Central memory CD8-positive, alpha-beta T cell (primary cell): ENCODE results near the gene PLEKHA8.

Experiments
- ATAC-seq: fragments of 150-1000 bp; cut with Tn5 transposase; replicated peaks from 2 replicates; pipeline ENCODE4 v1.10.0; 2022; ENCODE audit warnings: mild to moderate bottlenecking, moderate FRiP score, moderate number of reproducible peaks; ENCODE audit not compliant: poor library complexity, severe bottlenecking; ENCODE audit errors: extremely low read depth
- DNase-seq, 2 donors: peaks; one replicate each; pipeline ENCODE4 v3.0.0; 2021; ENCODE audit warnings: low spot score in 2 of 2
- H3K27ac Mint-ChIP-seq: one replicate; pipeline ENCODE4 v1.8.0; 2022; ENCODE audit warnings: low read depth, mild to moderate bottlenecking, moderate library complexity, mixed read lengths
- H3K27me3 Mint-ChIP-seq: one replicate; pipeline ENCODE4 v1.8.0; 2022; ENCODE audit warnings: mixed read lengths
- H3K36me3 Mint-ChIP-seq: one replicate; pipeline ENCODE4 v1.8.0; 2022; ENCODE audit warnings: mild to moderate bottlenecking, moderate library complexity, mixed read lengths; ENCODE audit not compliant: insufficient read depth
- H3K4me1 Mint-ChIP-seq: one replicate; pipeline ENCODE4 v1.8.0; 2022; ENCODE audit warnings: mixed read lengths
- H3K4me3 Mint-ChIP-seq: one replicate; pipeline ENCODE4 v1.8.0; 2022; ENCODE audit warnings: mild to moderate bottlenecking, moderate library complexity, mixed read lengths
- H3K9me3 Mint-ChIP-seq: one replicate; pipeline ENCODE4 v1.8.0; 2022; ENCODE audit warnings: mixed read lengths

The PLEKHA8 gene

GRCh38 chr7:30147223-30147622 lies 119.0 kb downstream of the PLEKHA8 start:
- H3K9me3 Mint-ChIP-seq, result no peaks in the 10 kb centered on the region
- H3K4me3 Mint-ChIP-seq, result no peak overlapping the region
- H3K4me1 Mint-ChIP-seq, result peaks cover 7% of the 10 kb centered on the region
- DNase-seq (no peak), ATAC-seq (peak; percentile 48)
- H3K36me3 Mint-ChIP-seq, result peaks cover 2% of the 10 kb centered on the region
- H3K27me3 Mint-ChIP-seq, result no peaks in the 10 kb centered on the region
- no peak overlapping the region for H3K27ac Mint-ChIP-seq

GRCh38 chr7:30147785-30148184 lies 119.6 kb downstream of the PLEKHA8 start:
- Mint-ChIP-seq H3K27me3 (no peaks in the 10 kb centered on the region), H3K36me3 (peaks cover 2% of the 10 kb centered on the region), H3K9me3 (no peaks in the 10 kb centered on the region), H3K27ac (no peak overlapping the region), H3K4me3 (no peak overlapping the region), H3K4me1 (peaks cover 7% of the 10 kb centered on the region)
- DNase-seq (no peak), ATAC-seq (no peak)

- no peak for ATAC-seq
- no peak overlapping the region for H3K27ac Mint-ChIP-seq
- H3K9me3 Mint-ChIP-seq, result no peaks in the 10 kb centered on the region
- peaks cover 2% of the 10 kb centered on the region for H3K36me3 Mint-ChIP-seq
- no peak overlapping the region for H3K4me3 Mint-ChIP-seq
- DNase-seq, result no peak
- H3K27me3 Mint-ChIP-seq, result no peaks in the 10 kb centered on the region
- peaks cover under 1% of the 10 kb centered on the region for H3K4me1 Mint-ChIP-seq
Measured at GRCh38 chr7:30148426-30148825, 120.2 kb downstream of the PLEKHA8 start.

GRCh38 chr7:30148951-30149459 lies 120.8 kb downstream of the PLEKHA8 start:
- Mint-ChIP-seq H3K4me1 (no peaks in the 10 kb centered on the region), H3K27me3 (no peaks in the 10 kb centered on the region), H3K4me3 (peak overlapping the region; percentile 51), H3K9me3 (no peaks in the 10 kb centered on the region), H3K27ac (no peak overlapping the region), H3K36me3 (peaks cover 2% of the 10 kb centered on the region)
- peak; percentile 61 for ATAC-seq
- DNase-seq, result no peak

GRCh38 chr7:30149640-30150272 lies 121.5 kb downstream of the PLEKHA8 start:
- H3K4me3 Mint-ChIP-seq, result peak overlapping the region; percentile 51
- H3K9me3 Mint-ChIP-seq, result no peaks in the 10 kb centered on the region
- H3K27ac Mint-ChIP-seq, result no peak overlapping the region
- H3K4me1 Mint-ChIP-seq, result no peaks in the 10 kb centered on the region
- DNase-seq (no peak), ATAC-seq (no peak)
- H3K36me3 Mint-ChIP-seq, result peaks cover 1% of the 10 kb centered on the region
- H3K27me3 Mint-ChIP-seq, result no peaks in the 10 kb centered on the region

- H3K4me3 Mint-ChIP-seq, result no peak overlapping the region
- H3K36me3 Mint-ChIP-seq, result peaks cover 3% of the 10 kb centered on the region
- DNase-seq (no peak), ATAC-seq (no peak)
- H3K27me3 Mint-ChIP-seq, result no peaks in the 10 kb centered on the region
- no peaks in the 10 kb centered on the region for H3K9me3 Mint-ChIP-seq
- H3K27ac Mint-ChIP-seq, result no peak overlapping the region
- H3K4me1 Mint-ChIP-seq, result no peaks in the 10 kb centered on the region
Measured at GRCh38 chr7:30150711-30151110, 122.5 kb downstream of the PLEKHA8 start.

GRCh38 chr7:30154111-30154587 lies 125.9 kb downstream of the PLEKHA8 start:
- DNase-seq (no peak), ATAC-seq (no peak)
- H3K27ac Mint-ChIP-seq, result no peak overlapping the region
- peaks cover 6% of the 10 kb centered on the region for H3K4me1 Mint-ChIP-seq
- no peak overlapping the region for H3K4me3 Mint-ChIP-seq
- no peaks in the 10 kb centered on the region for H3K9me3 Mint-ChIP-seq
- H3K36me3 Mint-ChIP-seq, result peaks cover 4% of the 10 kb centered on the region
- no peaks in the 10 kb centered on the region for H3K27me3 Mint-ChIP-seq

GRCh38 chr7:30155481-30155880 lies 127.3 kb downstream of the PLEKHA8 start:
- Mint-ChIP-seq H3K27ac (no peak overlapping the region), H3K27me3 (no peaks in the 10 kb centered on the region), H3K4me3 (no peak overlapping the region), H3K36me3 (peaks cover 3% of the 10 kb centered on the region), H3K9me3 (no peaks in the 10 kb centered on the region), H3K4me1 (peaks cover 18% of the 10 kb centered on the region)
- DNase-seq, result no peak
- ATAC-seq, result no peak

- H3K9me3 Mint-ChIP-seq, result no peaks in the 10 kb centered on the region
- peaks cover 29% of the 10 kb centered on the region for H3K4me1 Mint-ChIP-seq
- H3K27ac Mint-ChIP-seq, result no peak overlapping the region
- H3K27me3 Mint-ChIP-seq, result no peaks in the 10 kb centered on the region
- H3K4me3 Mint-ChIP-seq, result no peak overlapping the region
- ATAC-seq (peak; percentile 45), DNase-seq (no peak)
- peaks cover 3% of the 10 kb centered on the region for H3K36me3 Mint-ChIP-seq
Measured at GRCh38 chr7:30157204-30157603, 129.0 kb downstream of the PLEKHA8 start.

GRCh38 chr7:30159163-30159562 lies 131.0 kb downstream of the PLEKHA8 start:
- ATAC-seq, result no peak
- no peaks in the 10 kb centered on the region for H3K9me3 Mint-ChIP-seq
- peaks cover 49% of the 10 kb centered on the region for H3K4me1 Mint-ChIP-seq
- no peaks in the 10 kb centered on the region for H3K27me3 Mint-ChIP-seq
- H3K36me3 Mint-ChIP-seq, result peaks cover 7% of the 10 kb centered on the region
- H3K4me3 Mint-ChIP-seq, result no peak overlapping the region
- peak overlapping the region; percentile 2 for H3K27ac Mint-ChIP-seq
- no peak for DNase-seq

- Mint-ChIP-seq H3K4me3 (no peak overlapping the region), H3K4me1 (peaks cover 54% of the 10 kb centered on the region), H3K27ac (peak overlapping the region; percentile 2), H3K9me3 (no peaks in the 10 kb centered on the region), H3K27me3 (no peaks in the 10 kb centered on the region), H3K36me3 (peaks cover 7% of the 10 kb centered on the region)
- DNase-seq, result no peak
- no peak for ATAC-seq
Measured at GRCh38 chr7:30159698-30160143, 131.5 kb downstream of the PLEKHA8 start.

- Mint-ChIP-seq H3K4me1 (peaks cover 55% of the 10 kb centered on the region), H3K27ac (peak overlapping the region; percentile 2), H3K27me3 (no peaks in the 10 kb centered on the region), H3K9me3 (no peaks in the 10 kb centered on the region), H3K4me3 (no peak overlapping the region), H3K36me3 (peaks cover 7% of the 10 kb centered on the region)
- DNase-seq (no peak), ATAC-seq (no peak)
Measured at GRCh38 chr7:30160329-30160728, 132.1 kb downstream of the PLEKHA8 start.

- Mint-ChIP-seq H3K4me1 (peaks cover 53% of the 10 kb centered on the region), H3K27ac (peak overlapping the region; percentile 88), H3K27me3 (no peaks in the 10 kb centered on the region), H3K36me3 (peaks cover 6% of the 10 kb centered on the region), H3K4me3 (peak overlapping the region; percentile 69), H3K9me3 (no peaks in the 10 kb centered on the region)
- ATAC-seq (no peak), DNase-seq (no peak)
Measured at GRCh38 chr7:30162133-30162532, 133.9 kb downstream of the PLEKHA8 start.
